ENCODE measurements around the gene CD27.

Gene CD27

DNA sequence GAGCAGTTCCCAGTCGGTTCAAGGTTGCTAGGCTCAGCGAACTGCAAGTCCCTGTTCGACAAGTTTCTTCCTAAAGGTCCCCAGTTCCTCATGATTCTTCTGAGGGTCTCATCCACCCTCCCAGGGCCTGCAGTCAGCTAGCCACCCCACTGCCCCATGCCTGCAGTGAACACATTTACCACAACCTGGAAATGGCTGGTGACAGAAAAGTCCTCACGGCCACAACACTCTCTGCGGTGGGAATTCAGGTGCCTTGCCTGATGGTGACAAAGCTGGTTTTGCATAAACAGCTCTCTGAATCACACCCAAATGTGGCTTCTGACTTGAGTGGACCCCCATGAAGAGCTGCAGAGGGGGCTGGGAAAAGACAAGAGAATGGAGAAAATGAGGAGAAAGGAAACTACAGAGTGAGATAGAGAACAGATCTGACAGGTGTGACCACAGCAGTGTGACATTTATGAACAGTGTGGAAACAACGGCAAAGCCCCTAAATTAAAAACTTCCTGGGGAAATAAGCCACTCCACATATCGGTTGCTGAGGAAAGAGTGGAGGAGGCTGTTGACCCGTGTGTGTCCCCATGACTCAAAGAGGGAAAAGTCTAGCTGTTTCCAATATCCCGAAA is 1.3 kb upstream of the CD27 start:
- TF ChIP-seq, protein P1, sequence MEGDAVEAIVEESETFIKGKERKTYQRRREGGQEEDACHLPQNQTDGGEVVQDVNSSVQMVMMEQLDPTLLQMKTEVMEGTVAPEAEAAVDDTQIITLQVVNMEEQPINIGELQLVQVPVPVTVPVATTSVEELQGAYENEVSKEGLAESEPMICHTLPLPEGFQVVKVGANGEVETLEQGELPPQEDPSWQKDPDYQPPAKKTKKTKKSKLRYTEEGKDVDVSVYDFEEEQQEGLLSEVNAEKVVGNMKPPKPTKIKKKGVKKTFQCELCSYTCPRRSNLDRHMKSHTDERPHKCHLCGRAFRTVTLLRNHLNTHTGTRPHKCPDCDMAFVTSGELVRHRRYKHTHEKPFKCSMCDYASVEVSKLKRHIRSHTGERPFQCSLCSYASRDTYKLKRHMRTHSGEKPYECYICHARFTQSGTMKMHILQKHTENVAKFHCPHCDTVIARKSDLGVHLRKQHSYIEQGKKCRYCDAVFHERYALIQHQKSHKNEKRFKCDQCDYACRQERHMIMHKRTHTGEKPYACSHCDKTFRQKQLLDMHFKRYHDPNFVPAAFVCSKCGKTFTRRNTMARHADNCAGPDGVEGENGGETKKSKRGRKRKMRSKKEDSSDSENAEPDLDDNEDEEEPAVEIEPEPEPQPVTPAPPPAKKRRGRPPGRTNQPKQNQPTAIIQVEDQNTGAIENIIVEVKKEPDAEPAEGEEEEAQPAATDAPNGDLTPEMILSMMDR (IDR thresholded peaks at IDR 0.05; ENCODE audit: control extremely low read depth, extremely low read depth, low read depth, missing control alignments), result no peak
- peak; percentile 39 for DNase-seq (ENCODE audit: extremely low spot score)
- ChIA-PET CTCF (interaction anchor here (1.1 to 12.1 kb wide), 10 partner anchors 9 to 96 kb away, joined by 3 to 91 read pairs (median 7); partner anchors contain the start of gene TAPBPL), POLR2A (interaction anchor here (0.6 to 1.5 kb wide), 11 partner anchors 8 to 115 kb away, joined by 3 to 6 read pairs (median 4); partner anchors contain the start of gene TAPBPL)

DNA sequence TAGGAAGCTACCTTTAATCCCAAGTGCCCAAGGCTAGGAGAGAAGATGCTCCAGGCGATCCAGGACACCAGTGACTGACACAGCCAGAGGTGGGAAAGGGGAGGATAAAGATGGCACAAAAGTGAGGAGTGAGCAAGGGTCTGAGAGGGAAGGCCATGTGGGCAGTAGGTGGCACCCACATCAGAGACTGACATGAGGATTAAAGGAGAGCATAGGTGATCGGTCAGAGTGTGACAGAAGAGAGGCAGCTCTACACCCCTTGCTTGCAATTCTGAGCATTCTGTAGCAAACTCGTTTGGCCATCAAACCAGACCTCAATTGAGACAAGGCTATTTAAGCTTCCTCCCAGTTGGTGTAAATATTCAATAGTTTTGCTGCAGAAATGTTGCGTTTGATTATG is 724 bp upstream of the CD27 start:
- CTCF ChIA-PET, result interaction anchor here (1.1 to 12.1 kb wide), 10 partner anchors 8 to 95 kb away, joined by 3 to 91 read pairs (median 7); partner anchors contain the start of gene TAPBPL
- DNase-seq (ENCODE audit: extremely low spot score), result no peak
- POLR2A ChIA-PET, result interaction anchor here (0.6 to 1.5 kb wide), 10 partner anchors 8 to 114 kb away, joined by 3 to 6 read pairs (median 4); partner anchors contain the start of gene TAPBPL
- TF ChIP-seq, protein P1 (IDR thresholded peaks at IDR 0.05; ENCODE audit: control extremely low read depth, extremely low read depth, low read depth, missing control alignments), result no peak

DNA sequence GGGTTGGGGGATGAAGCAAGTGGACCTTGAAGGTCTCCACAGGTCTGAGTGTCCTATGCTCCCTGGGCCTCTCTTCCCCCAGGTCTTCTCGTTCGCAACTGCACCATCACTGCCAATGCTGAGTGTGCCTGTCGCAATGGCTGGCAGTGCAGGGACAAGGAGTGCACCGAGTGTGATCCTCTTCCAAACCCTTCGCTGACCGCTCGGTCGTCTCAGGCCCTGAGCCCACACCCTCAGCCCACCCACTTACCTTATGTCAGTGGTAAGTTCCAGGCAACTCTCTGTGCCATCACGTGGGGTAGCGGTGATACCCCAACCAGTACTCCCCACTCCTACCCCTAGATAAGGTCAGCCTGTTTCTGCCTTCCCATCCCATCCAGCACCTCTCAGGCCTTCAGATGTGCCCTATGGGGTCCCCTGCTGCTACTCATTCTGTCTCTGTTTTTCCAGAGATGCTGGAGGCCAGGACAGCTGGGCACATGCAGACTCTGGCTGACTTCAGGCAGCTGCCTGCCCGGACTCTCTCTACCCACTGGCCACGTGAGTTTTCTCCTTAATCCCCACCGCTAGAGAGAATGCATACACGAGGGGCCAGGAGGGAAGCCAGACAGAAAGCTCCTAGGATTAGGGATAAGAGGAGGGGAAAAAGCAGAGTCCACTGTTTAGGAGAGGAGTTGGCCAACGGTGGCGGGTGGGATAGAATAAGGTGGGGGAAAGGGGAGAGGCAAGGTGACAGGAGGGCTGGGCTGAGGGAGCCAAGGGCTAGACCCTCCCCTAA is 5.5 kb downstream of the CD27 start:
- CTCF ChIA-PET, result interaction anchor here (2.2 to 12.1 kb wide), 4 partner anchors 10 to 26 kb away, joined by 7 to 91 read pairs (median 56); no protein-coding TSS in a partner anchor
- POLR2A ChIA-PET, result interaction anchor here (1.4 to 3.2 kb wide), 3 partner anchors 11 to 20 kb away, joined by 5 to 28 read pairs (median 8); partner anchors contain the start of gene VAMP1
- TF ChIP-seq, protein P1 (IDR thresholded peaks at IDR 0.05; ENCODE audit: control extremely low read depth, extremely low read depth, low read depth, missing control alignments), result no peak
- DNase-seq (ENCODE audit: extremely low spot score), result no peak

DNA sequence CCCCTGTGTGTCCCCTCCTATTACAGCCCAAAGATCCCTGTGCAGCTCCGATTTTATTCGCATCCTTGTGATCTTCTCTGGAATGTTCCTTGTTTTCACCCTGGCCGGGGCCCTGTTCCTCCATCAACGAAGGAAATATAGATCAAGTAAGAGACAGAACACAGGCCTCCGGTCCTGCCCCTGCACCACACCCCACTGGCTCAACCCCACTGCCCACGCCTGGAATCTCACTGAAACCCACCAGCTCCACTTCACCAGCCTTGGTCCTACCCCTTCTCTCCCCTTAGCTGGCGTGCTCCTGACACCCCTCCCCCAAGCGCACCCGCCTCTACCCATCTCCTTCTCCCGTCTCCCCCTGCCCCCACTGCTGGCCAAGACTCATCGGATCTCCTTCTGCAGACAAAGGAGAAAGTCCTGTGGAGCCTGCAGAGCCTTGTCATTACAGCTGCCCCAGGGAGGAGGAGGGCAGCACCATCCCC is 6.2 kb downstream of the CD27 start:
- DNase-seq (ENCODE audit: extremely low spot score), result no peak
- TF ChIP-seq, protein P1 (IDR thresholded peaks at IDR 0.05; ENCODE audit: control extremely low read depth, extremely low read depth, low read depth, missing control alignments), result no peak
- ChIA-PET POLR2A (interaction anchor here (0.6 to 3.2 kb wide), 5 partner anchors 8 to 84 kb away, joined by 3 to 28 read pairs (median 5); partner anchors contain the start of genes GAPDH and VAMP1), CTCF (interaction anchor here (0.9 to 12.1 kb wide), 7 partner anchors 10 to 113 kb away, joined by 3 to 91 read pairs (median 7); no protein-coding TSS in a partner anchor)

DNA sequence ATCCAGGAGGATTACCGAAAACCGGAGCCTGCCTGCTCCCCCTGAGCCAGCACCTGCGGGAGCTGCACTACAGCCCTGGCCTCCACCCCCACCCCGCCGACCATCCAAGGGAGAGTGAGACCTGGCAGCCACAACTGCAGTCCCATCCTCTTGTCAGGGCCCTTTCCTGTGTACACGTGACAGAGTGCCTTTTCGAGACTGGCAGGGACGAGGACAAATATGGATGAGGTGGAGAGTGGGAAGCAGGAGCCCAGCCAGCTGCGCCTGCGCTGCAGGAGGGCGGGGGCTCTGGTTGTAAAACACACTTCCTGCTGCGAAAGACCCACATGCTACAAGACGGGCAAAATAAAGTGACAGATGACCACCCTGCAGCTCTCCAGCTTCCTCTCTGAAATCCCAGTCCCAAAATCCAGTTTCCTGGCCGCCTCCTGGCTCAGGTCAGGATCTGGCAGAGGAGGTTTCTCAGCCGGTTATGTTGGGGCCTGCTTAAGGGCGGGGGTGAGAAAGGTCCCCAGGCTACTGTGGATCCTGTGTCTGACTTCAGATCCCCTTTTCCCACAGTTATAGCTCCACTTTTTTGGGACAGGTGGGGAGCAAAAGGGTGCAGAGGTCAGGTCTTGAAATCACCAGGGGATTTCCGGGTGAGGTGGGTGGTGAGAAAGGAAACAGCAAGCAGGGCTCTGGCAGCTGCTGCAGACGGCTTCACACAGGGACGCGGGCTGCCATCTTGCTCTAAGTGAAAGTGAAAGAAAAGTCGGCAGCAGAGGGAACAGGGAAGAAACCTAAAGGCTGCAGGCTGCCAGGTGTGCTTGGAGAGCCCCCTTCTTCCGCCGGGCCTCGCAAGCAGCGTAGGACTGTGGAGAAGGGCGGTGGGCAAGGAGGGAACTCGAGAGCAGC is 6.8 kb downstream of the CD27 start, which contains the start of gene TAPBPL:
TAPBPL (plus strand) TSS at position 695 of the 897 bp plus-strand sequence. CDS start 207 bp downstream, outside the sequence.
- DNase-seq (ENCODE audit: extremely low spot score), result peak; percentile 84
- POLR2A ChIA-PET, result interaction anchor here (0.6 to 3.2 kb wide), 8 partner anchors 8 to 83 kb away, joined by 3 to 28 read pairs (median 4); partner anchors contain the start of genes GAPDH and VAMP1
- CTCF ChIA-PET, result interaction anchor here (0.9 to 12.1 kb wide), 10 partner anchors 8 to 112 kb away, joined by 3 to 91 read pairs (median 4); partner anchors contain the start of gene VAMP1
- TF ChIP-seq, protein P1 (IDR thresholded peaks at IDR 0.05; ENCODE audit: control extremely low read depth, extremely low read depth, low read depth, missing control alignments), result no peak
